Neuronal stem cell (in vitro differentiated cells): ENCODE measurements around the gene METTL9.
"Not testable (repeated sequence)": the region's sequence is repeated elsewhere in the genome, so short reads cannot be mapped to it uniquely, and the experiment has no call there.

Source experiments
- DNase-seq: peaks from one replicate; pipeline ENCODE4 v3.0.0-alpha.2; 2013; ENCODE audit warnings: low spot score
- H2AFZ ChIP-seq: one replicate; pipeline ENCODE4 v1.6.1; 2013; ENCODE audit warnings: mild to moderate bottlenecking, low read length, inconsistent platforms
- H2AK5ac ChIP-seq: 2 replicates; pipeline ENCODE4 v1.6.1; 2013; ENCODE audit warnings: low read depth, mild to moderate bottlenecking, inconsistent platforms, low read length, moderate library complexity, mixed read lengths
- H2BK120ac ChIP-seq: 2 replicates; pipeline ENCODE4 v1.6.1; 2013; ENCODE audit warnings: low read depth, mild to moderate bottlenecking, inconsistent platforms, low read length, moderate library complexity, mixed read lengths
- H2BK12ac ChIP-seq: one replicate; pipeline ENCODE4 v1.6.1; 2013; ENCODE audit warnings: low read length, inconsistent platforms
- H2BK15ac ChIP-seq: 2 replicates; pipeline ENCODE4 v1.6.1; 2013; ENCODE audit warnings: mild to moderate bottlenecking, low read length, inconsistent platforms, mixed read lengths
- H2BK5ac ChIP-seq: one replicate; pipeline ENCODE4 v1.6.1; 2013; ENCODE audit warnings: inconsistent platforms, mild to moderate bottlenecking, low read length, moderate library complexity
- H3K14ac ChIP-seq: one replicate; pipeline ENCODE4 v1.6.1; 2013; ENCODE audit warnings: low read length, inconsistent platforms
- H3K18ac ChIP-seq: 2 replicates; pipeline ENCODE4 v1.6.1; 2013; ENCODE audit warnings: low read length, inconsistent platforms
- H3K23ac ChIP-seq: 2 replicates; pipeline ENCODE4 v1.6.1; 2013; ENCODE audit warnings: low read depth, mild to moderate bottlenecking, mixed read lengths, low read length, inconsistent platforms; ENCODE audit not compliant: poor library complexity
- H3K27ac ChIP-seq: replicated peaks from 3 replicates; pipeline ENCODE4 v1.5.1; 2013; ENCODE audit warnings: low read length, inconsistent platforms
- H3K27me3 ChIP-seq, 3 experiments: 2 replicates each; pipeline ENCODE4 v1.6.1; 2013; ENCODE audit warnings: low read length in 3 of 3, mild to moderate bottlenecking in 2 of 3, inconsistent platforms in 1 of 3, low read depth in 1 of 3, mixed read lengths in 1 of 3, moderate library complexity in 1 of 3; ENCODE audit not compliant: control insufficient read depth in 3 of 3, insufficient read depth in 3 of 3
- H3K36me3 ChIP-seq, 2 donors: replicated peaks in 1 of 2; 2 replicates each; pipeline ENCODE4 v1.6.1; 2013; ENCODE audit warnings: low read length in 2 of 2; ENCODE audit not compliant: control insufficient read depth in 2 of 2, insufficient read depth in 2 of 2
- H3K4ac ChIP-seq: 2 replicates; pipeline ENCODE4 v1.6.1; 2013; ENCODE audit warnings: inconsistent platforms, mild to moderate bottlenecking, low read length, moderate library complexity
- H3K4me1 ChIP-seq, 2 donors: 1 replicate in 1 of 2; 2 replicates in 1 of 2; pipeline ENCODE4 v1.6.1; 2013; ENCODE audit warnings: low read length in 2 of 2, low read depth in 1 of 2; ENCODE audit not compliant: control insufficient read depth in 2 of 2, insufficient read depth in 1 of 2
- H3K4me2 ChIP-seq: one replicate; pipeline ENCODE4 v1.6.1; 2013; ENCODE audit warnings: mild to moderate bottlenecking, low read length, inconsistent platforms; ENCODE audit not compliant: insufficient read depth, poor library complexity, severe bottlenecking
- H3K4me3 ChIP-seq, 2 donors: 2 replicates each; pipeline ENCODE4 v1.5.1; 2013; ENCODE audit warnings: low read length in 2 of 2, mild to moderate bottlenecking in 2 of 2, inconsistent platforms in 1 of 2, moderate library complexity in 1 of 2
- H3K79me1 ChIP-seq: one replicate; pipeline ENCODE4 v1.6.1; 2013; ENCODE audit warnings: low read depth, mild to moderate bottlenecking, inconsistent platforms, low read length, moderate library complexity
- H3K9ac ChIP-seq: one replicate; pipeline ENCODE4 v1.6.1; 2013; ENCODE audit warnings: mild to moderate bottlenecking, low read depth, low read length, inconsistent platforms; ENCODE audit not compliant: poor library complexity
- H3K9me3 ChIP-seq, 2 donors: replicated peaks in 1 of 2; 2 replicates each; pipeline versions ENCODE3 to v1.6.1; 2013; ENCODE audit warnings: low read length in 2 of 2, mild to moderate bottlenecking in 2 of 2, inconsistent platforms in 1 of 2, low read depth in 1 of 2, mixed read lengths in 1 of 2, moderate library complexity in 1 of 2; ENCODE audit not compliant: control insufficient read depth in 2 of 2, insufficient read depth in 1 of 2
- H4K8ac ChIP-seq: one replicate; pipeline ENCODE4 v1.6.1; 2013; ENCODE audit warnings: low read depth, mild to moderate bottlenecking, inconsistent platforms, low read length, moderate library complexity
- H4K91ac ChIP-seq: one replicate; pipeline ENCODE4 v1.6.1; 2013; ENCODE audit warnings: low read length, low read depth, mild to moderate bottlenecking, inconsistent platforms; ENCODE audit not compliant: poor library complexity
- WGBS, 2 donors: extraction: QIAGEN DNeasy Blood & Tissue Kit; methylation state at CpG; one replicate each; pipeline ENCODE4 v1.1.7; 2013; ENCODE audit warnings: missing lambda C conversion rate in 2 of 2, mixed read lengths in 1 of 2; ENCODE audit not compliant: insufficient read length in 2 of 2, insufficient replicate concordance in 1 of 2; ENCODE audit errors: extremely low coverage in 2 of 2; 5-methylcytosine and 5-hydroxymethylcytosine counted together

METTL9 gene

GRCh38 chr16:21685034-21685455 is 85.7 kb downstream of the METTL9 start:
- H3K18ac ChIP-seq = no peak overlapping the region
- no peak overlapping the region for H3K23ac ChIP-seq
- H3K4ac ChIP-seq = no peak overlapping the region
- H3K36me3 ChIP-seq = no peaks in the 10 kb centered on the region
- H2BK5ac ChIP-seq = no peak overlapping the region
- no peak overlapping the region for H4K91ac ChIP-seq
- H3K9ac ChIP-seq = no peak overlapping the region
- no peak overlapping the region for H4K8ac ChIP-seq
- H3K79me1 ChIP-seq = no peaks in the 10 kb centered on the region
- H3K9me3 ChIP-seq = peaks cover 0 to 2% of the 10 kb centered on the region in 2 donors
- no peak overlapping the region for H2BK12ac ChIP-seq
- H2AK5ac ChIP-seq = no peak overlapping the region
- no peaks in the 10 kb centered on the region for H3K4me1 ChIP-seq
- H3K4me2 ChIP-seq = no peak overlapping the region
- no peak overlapping the region for H3K27ac ChIP-seq
- peak overlapping the region; percentile 56 for H2AFZ ChIP-seq
- DNase-seq = peak; percentile 40
- H3K4me3 ChIP-seq = no peak overlapping the region
- no CpG with 5 or more reads among the region's 14 CpGs for WGBS, 2 donors
- H2BK120ac ChIP-seq = no peak overlapping the region
- no peaks in the 10 kb centered on the region for H3K27me3 ChIP-seq
- H2BK15ac ChIP-seq = no peak overlapping the region
- no peak overlapping the region for H3K14ac ChIP-seq

- no peak overlapping the region for H2AFZ ChIP-seq
- no peak for DNase-seq
- no peaks in the 10 kb centered on the region for H3K27me3 ChIP-seq
- no peaks in the 10 kb centered on the region for H3K36me3 ChIP-seq
- no peak overlapping the region for H3K18ac ChIP-seq
- no peak overlapping the region for H3K23ac ChIP-seq
- no peak overlapping the region for H3K9ac ChIP-seq
- H2BK5ac ChIP-seq = no peak overlapping the region
- no peaks in the 10 kb centered on the region for H3K4me1 ChIP-seq
- H3K14ac ChIP-seq = no peak overlapping the region
- no peaks in the 10 kb centered on the region for H3K79me1 ChIP-seq
- no peak overlapping the region for H3K4me2 ChIP-seq
- no peak overlapping the region for H2AK5ac ChIP-seq
- no peak overlapping the region for H3K27ac ChIP-seq
- no CpG with 5 or more reads among the region's 4 CpGs for WGBS, 2 donors
- no peak overlapping the region for H4K8ac ChIP-seq
- H3K9me3 ChIP-seq = peaks cover 0 to 2% of the 10 kb centered on the region in 2 donors
- no peak overlapping the region for H2BK12ac ChIP-seq
- no peak overlapping the region for H4K91ac ChIP-seq
- no peak overlapping the region for H2BK120ac ChIP-seq
- no peak overlapping the region for H2BK15ac ChIP-seq
- H3K4ac ChIP-seq = no peak overlapping the region
- H3K4me3 ChIP-seq = no peak overlapping the region
Measured at GRCh38 chr16:21689107-21689506, 89.7 kb downstream of the METTL9 start.

DNA sequence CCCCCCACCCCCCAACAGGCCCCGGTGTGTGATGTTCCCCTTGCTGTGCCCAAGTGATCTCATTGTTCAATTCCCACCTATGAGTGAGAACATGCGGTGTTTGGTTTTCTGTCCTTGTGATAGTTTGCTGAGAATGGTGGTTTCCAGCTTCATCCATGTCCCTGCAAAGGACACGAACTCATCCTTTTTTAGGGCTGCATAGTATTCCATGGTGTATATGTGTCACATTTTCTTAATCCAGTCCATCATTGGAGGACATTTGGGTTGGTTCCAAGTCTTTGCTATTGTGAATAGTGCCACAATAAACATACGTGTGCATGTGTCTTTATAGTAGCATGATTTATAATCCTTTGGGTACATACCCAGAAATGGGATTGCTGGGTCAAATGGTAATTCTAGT is 91.6 kb downstream of the METTL9 start:
- H3K4me3 ChIP-seq, H3K9me3 ChIP-seq, H3K4ac ChIP-seq, H2BK5ac ChIP-seq, H2AK5ac ChIP-seq, H3K18ac ChIP-seq, H3K79me1 ChIP-seq, DNase-seq, H2BK15ac ChIP-seq, H2AFZ ChIP-seq, H3K9ac ChIP-seq, H4K8ac ChIP-seq, H3K36me3 ChIP-seq, H3K27ac ChIP-seq, H3K4me2 ChIP-seq, H3K27me3 ChIP-seq, H4K91ac ChIP-seq, H3K23ac ChIP-seq, H2BK120ac ChIP-seq, H3K14ac ChIP-seq, H3K4me1 ChIP-seq, H2BK12ac ChIP-seq: not testable (repeated sequence)
- no CpG with 5 or more reads among the region's 4 CpGs for WGBS, 2 donors

GRCh38 chr16:21694609-21695008 is 95.2 kb downstream of the METTL9 start:
- H3K9ac ChIP-seq = no peak overlapping the region
- no peak overlapping the region for H2BK12ac ChIP-seq
- H2AK5ac ChIP-seq = no peak overlapping the region
- H3K4ac ChIP-seq = no peak overlapping the region
- no peak overlapping the region for H3K14ac ChIP-seq
- H4K91ac ChIP-seq = no peak overlapping the region
- H2AFZ ChIP-seq = no peak overlapping the region
- H3K36me3 ChIP-seq = no peaks in the 10 kb centered on the region
- H3K18ac ChIP-seq = no peak overlapping the region
- no peak for DNase-seq
- no peak overlapping the region for H4K8ac ChIP-seq
- H3K4me3 ChIP-seq = no peak overlapping the region
- WGBS, 2 donors = no CpG with 5 or more reads among the region's 4 CpGs
- H3K27me3 ChIP-seq = no peaks in the 10 kb centered on the region
- H2BK5ac ChIP-seq = no peak overlapping the region
- H2BK120ac ChIP-seq = no peak overlapping the region
- no peaks in the 10 kb centered on the region for H3K4me1 ChIP-seq
- H3K79me1 ChIP-seq = no peaks in the 10 kb centered on the region
- H3K27ac ChIP-seq = no peak overlapping the region
- H3K4me2 ChIP-seq = no peak overlapping the region
- H3K9me3 ChIP-seq = no peaks in the 10 kb centered on the region
- no peak overlapping the region for H2BK15ac ChIP-seq
- H3K23ac ChIP-seq = no peak overlapping the region
